ENCODE data around the gene IL12A. TPM values are rescaled to one million over a fixed set of nuclear protein-coding genes. Genes with fewer than 3 reads are reported as not detected.

IL12A gene
- total RNA-seq, 1 donor from 2014 or later: not detected

DNA sequence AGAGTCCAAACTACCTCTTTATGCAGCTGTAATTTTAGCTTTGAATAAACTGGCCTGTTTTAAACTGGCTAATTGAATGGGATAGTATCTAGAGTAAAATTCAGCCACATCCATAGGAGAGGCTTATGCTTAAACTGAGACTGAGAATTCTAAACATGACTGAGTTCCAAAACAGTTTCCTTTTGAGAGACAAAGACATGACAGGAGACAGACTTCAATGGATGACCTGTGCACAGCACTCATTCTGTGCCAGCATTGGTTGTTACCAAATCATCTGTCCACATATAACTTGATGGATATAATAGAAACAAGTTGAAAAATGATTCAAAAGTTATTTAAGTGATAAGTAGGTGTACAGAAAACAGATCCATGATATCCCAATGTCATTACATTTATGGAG lies 20.9 kb downstream of the IL12A start:
- Histone ChIP-seq H3K9me3 (no peaks in the 10 kb centered on the region), H3K27me3 (no peaks in the 10 kb centered on the region), H3K4me3 (no peak overlapping the region), H3K4me1 (no peaks in the 10 kb centered on the region), H3K36me3 (no peaks in the 10 kb centered on the region), H3K27ac (no peak overlapping the region)
- TF ChIP-seq, protein P1, sequence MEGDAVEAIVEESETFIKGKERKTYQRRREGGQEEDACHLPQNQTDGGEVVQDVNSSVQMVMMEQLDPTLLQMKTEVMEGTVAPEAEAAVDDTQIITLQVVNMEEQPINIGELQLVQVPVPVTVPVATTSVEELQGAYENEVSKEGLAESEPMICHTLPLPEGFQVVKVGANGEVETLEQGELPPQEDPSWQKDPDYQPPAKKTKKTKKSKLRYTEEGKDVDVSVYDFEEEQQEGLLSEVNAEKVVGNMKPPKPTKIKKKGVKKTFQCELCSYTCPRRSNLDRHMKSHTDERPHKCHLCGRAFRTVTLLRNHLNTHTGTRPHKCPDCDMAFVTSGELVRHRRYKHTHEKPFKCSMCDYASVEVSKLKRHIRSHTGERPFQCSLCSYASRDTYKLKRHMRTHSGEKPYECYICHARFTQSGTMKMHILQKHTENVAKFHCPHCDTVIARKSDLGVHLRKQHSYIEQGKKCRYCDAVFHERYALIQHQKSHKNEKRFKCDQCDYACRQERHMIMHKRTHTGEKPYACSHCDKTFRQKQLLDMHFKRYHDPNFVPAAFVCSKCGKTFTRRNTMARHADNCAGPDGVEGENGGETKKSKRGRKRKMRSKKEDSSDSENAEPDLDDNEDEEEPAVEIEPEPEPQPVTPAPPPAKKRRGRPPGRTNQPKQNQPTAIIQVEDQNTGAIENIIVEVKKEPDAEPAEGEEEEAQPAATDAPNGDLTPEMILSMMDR (IDR thresholded peaks at IDR 0.05): no peak
- intact Hi-C loops (cut with DNase I): loop anchor here (5.0 kb wide), 2 partner anchors 182 to 747 kb away; no protein-coding TSS in a partner anchor
- no peak for DNase-seq (ENCODE audit: low spot score in 2 of 2)

DNA sequence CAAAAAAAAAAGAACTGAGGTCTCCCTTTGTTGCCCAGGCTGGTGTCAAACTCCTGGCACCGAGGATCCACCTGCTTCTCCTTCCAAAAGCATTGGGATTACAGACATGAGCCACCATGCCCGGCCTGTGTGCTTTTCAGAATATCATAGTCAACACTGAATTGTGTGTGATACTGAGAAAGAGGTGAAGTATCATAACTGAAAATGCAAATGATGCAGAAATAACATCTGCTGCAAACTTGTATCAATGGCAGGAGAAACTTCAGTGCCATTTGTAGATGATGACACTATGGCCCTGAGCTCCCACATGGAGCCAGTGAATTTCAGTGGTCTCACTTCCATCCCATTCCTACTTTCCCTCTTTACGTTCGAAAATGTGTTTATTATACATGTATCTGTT lies 21.9 kb downstream of the IL12A start:
- DNase-seq (ENCODE audit: low spot score in 2 of 2): no peak
- Histone ChIP-seq H3K36me3 (no peaks in the 10 kb centered on the region), H3K27me3 (no peaks in the 10 kb centered on the region), H3K4me1 (no peaks in the 10 kb centered on the region), H3K4me3 (no peak overlapping the region), H3K9me3 (no peaks in the 10 kb centered on the region), H3K27ac (no peak overlapping the region)
- TF ChIP-seq, protein P1 (IDR thresholded peaks at IDR 0.05): no peak
- intact Hi-C loops (cut with DNase I): no loop called here

DNA sequence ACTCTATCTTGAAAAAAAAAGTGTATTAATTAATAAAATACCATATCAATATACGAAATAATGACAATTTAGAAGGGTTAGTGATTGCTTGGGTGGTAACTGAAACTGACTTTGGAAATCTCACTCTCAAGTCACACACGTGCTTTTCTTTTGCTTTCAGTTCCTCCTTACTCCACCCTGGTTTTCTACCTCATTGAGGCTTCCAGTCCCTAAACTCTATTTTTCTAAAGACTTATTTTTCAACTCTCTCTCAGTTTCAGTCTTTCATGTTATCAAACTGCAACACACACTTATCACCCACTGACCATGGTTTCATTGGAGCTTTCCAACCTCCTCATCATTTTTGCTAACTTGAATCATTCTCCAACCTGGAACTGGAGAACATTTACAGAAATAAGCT lies 23.5 kb downstream of the IL12A start:
- Histone ChIP-seq H3K27ac (no peak overlapping the region), H3K36me3 (no peaks in the 10 kb centered on the region), H3K4me3 (no peak overlapping the region), H3K4me1 (no peaks in the 10 kb centered on the region), H3K9me3 (no peaks in the 10 kb centered on the region), H3K27me3 (no peaks in the 10 kb centered on the region)
- TF ChIP-seq, protein P1 (IDR thresholded peaks at IDR 0.05): no peak
- no peak for DNase-seq (ENCODE audit: low spot score in 2 of 2)
- intact Hi-C loops (cut with DNase I): no loop called here

DNA sequence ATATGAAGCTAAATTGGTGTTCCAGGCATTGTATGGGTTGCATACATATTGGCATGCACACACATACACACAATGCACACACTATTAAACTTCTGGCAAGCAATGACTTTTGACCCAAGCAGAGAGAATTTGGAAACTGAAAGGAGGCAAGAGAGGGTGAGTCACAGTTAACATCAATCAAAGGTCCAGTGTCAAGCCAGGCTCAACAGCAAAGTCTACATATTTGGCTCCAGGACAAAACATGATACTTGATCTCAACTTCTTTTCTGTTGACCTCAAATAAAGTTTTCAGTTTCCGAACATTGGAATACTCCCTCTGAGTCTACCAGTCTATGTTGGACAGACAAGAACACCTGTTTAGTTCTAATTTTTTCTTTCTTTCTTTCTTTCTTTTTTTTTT lies 28.3 kb downstream of the IL12A start:
- intact Hi-C loops (cut with DNase I): no loop called here
- no peak overlapping the region for H3K4me3 ChIP-seq
- H3K27me3 ChIP-seq: no peaks in the 10 kb centered on the region
- H3K36me3 ChIP-seq: no peaks in the 10 kb centered on the region
- no peak overlapping the region for H3K27ac ChIP-seq
- no peaks in the 10 kb centered on the region for H3K9me3 ChIP-seq
- TF ChIP-seq, protein P1 (IDR thresholded peaks at IDR 0.05): no peak
- DNase-seq (ENCODE audit: low spot score in 2 of 2): no peak
- no peaks in the 10 kb centered on the region for H3K4me1 ChIP-seq

DNA sequence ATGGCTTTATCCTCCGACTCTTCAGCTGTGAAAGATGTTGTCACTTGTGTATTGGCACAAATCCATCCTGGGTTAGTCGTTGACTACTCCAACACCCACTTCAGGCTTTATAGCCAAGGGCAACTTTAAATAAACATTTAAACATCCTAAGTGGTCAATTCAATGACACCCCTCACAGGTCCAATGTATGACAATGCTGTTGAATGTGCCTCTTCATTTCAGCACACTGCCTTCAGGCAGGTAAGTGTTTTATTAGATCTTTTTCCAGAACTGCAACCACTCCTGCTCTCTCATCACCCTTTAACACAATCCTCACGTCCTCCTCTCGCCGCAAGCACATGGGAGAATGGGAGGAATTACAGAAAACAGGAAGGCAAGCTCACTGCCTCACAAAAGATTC lies 30.3 kb downstream of the IL12A start:
- no peak overlapping the region for H3K27ac ChIP-seq
- intact Hi-C loops (cut with DNase I): no loop called here
- TF ChIP-seq, protein P1 (IDR thresholded peaks at IDR 0.05): no peak
- H3K36me3 ChIP-seq: no peaks in the 10 kb centered on the region
- no peaks in the 10 kb centered on the region for H3K27me3 ChIP-seq
- H3K4me1 ChIP-seq: no peaks in the 10 kb centered on the region
- no peaks in the 10 kb centered on the region for H3K9me3 ChIP-seq
- H3K4me3 ChIP-seq: no peak overlapping the region
- no peak for DNase-seq (ENCODE audit: low spot score in 2 of 2)

DNA sequence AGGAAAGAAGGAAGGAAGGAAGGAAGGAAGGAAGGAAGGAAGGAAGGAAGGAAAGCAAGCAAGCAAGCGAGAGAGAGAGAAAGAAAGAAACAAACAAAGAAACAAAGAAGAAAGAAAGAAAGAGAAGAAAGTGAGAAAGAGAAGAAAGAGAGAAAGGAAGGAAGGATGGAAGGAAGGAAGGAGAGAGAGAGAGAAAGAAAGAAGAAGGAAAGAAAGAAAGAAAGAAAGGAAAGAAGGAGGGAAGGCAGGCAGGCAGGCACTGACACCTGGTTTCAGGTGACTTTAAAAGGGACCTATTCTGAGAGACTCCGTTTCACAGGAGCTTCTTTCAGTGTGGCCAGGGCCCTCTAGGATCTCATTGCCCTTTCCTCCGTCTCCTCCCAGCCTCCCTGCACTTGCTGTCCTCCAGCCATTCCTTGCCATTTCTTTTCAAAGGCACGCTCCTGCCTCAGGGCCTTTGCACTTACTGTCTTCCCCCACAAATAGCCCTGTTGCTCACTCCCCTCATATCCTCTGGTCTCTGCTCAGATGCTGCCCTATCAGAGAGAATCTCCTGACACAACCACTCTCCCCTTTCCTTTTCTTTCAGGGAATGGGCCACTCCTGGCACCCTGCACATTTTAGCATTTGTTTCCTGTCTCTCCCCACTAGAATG lies 31.5 kb downstream of the IL12A start:
- Histone ChIP-seq H3K9me3 (no peaks in the 10 kb centered on the region), H3K27ac (no peak overlapping the region), H3K4me1 (no peaks in the 10 kb centered on the region), H3K4me3 (no peak overlapping the region), H3K27me3 (no peaks in the 10 kb centered on the region), H3K36me3 (no peaks in the 10 kb centered on the region)
- TF ChIP-seq, protein P1 (IDR thresholded peaks at IDR 0.05): no peak
- intact Hi-C loops (cut with DNase I): no loop called here
- no peak for DNase-seq (ENCODE audit: low spot score in 2 of 2)

All from ascending aorta (tissue), 2 donors.